K562 (cell line): Measurements from ENCODE around the gene HOXD13. TPM values are rescaled to one million over a fixed set of nuclear protein-coding genes. Genes with fewer than 3 reads are reported as not detected.

Experiments
- ATAC-seq: fragments of 200-7000 bp; cut with Tn5 transposase; 3 replicates; pipeline ENCODE4 v1.9.1; 2020; ENCODE audit warnings: moderate library complexity
- BruUV-seq: library from RNA; stranded (reverse); fragments of 400-500 nt; replicated peaks from 2 replicates; lab custom pipeline; 2021; lab: Mats Ljungman, UMichigan
- CTCF ChIA-PET: fragments of 300-600 bp; formaldehyde crosslinking; extraction: SDS; loops from one replicate; lab custom pipeline; 2021; ENCODE audit warnings: low intra/inter-chr PET ratio; lab: Yijun Ruan, JAX
- POLR2A ChIA-PET: fragments of 300-600, 350-650 bp; sonication (Branson Sonifier 250); formaldehyde crosslinking; extraction: SDS; loops from one replicate; lab custom pipeline; 2021; ENCODE audit warnings: antibody characterized with exemption, inconsistent platforms; lab: Yijun Ruan, JAX
- DNase-seq, 4 experiments: peaks; one replicate each; pipeline versions ENCODE4 v3.0.0 to v3.0.0-alpha.2; 2011 to 2018; ENCODE audit warnings: low spot score in 3 of 4, mixed read lengths in 3 of 4; ENCODE audit errors: extremely low read depth in 1 of 4
- FAIRE-seq: peaks from 2 replicates; lab custom pipeline; 2011; peaks lifted over from hg19 to GRCh38; lab: Jason Lieb, UNC
- H2AFZ ChIP-seq: 2 replicates; pipeline ENCODE4 v1.6.0; 2011; ENCODE audit warnings: low read depth, low read length, control low read depth, inconsistent platforms
- H3K27ac ChIP-seq: fragments of 200-600 bp; 3 replicates; pipeline ENCODE4 v1.8.0; 2011; ENCODE audit warnings: low read depth, mild to moderate bottlenecking, control low read depth, inconsistent platforms, low read length, moderate library complexity, mixed read lengths; ENCODE audit errors: extremely low read depth
- H3K27me3 ChIP-seq, 2 experiments: fragments of 300-600 bp in 1 of 2; 2 replicates in 1 of 2; 3 replicates in 1 of 2; pipeline versions ENCODE4 v1.6.0 to v1.8.0; 2011; ENCODE audit warnings: inconsistent platforms in 2 of 2, low read length in 2 of 2, mild to moderate bottlenecking in 1 of 2, mixed read lengths in 1 of 2, moderate library complexity in 1 of 2; ENCODE audit not compliant: control insufficient read depth in 2 of 2, insufficient read depth in 2 of 2
- H3K36me3 ChIP-seq: fragments of 300-600 bp; 3 replicates; pipeline ENCODE4 v1.8.0; 2011; ENCODE audit warnings: mild to moderate bottlenecking, low read length, inconsistent platforms; ENCODE audit not compliant: control insufficient read depth, insufficient read depth
- H3K4me1 ChIP-seq, 2 experiments: fragments of 200-600 bp in 1 of 2; replicated peaks in 1 of 2; 2 replicates in 1 of 2; 3 replicates in 1 of 2; pipeline versions ENCODE4 v1.5.1 to v1.8.0; 2011; ENCODE audit warnings: inconsistent platforms in 2 of 2, low read length in 2 of 2, mild to moderate bottlenecking in 1 of 2, mixed read lengths in 1 of 2, moderate library complexity in 1 of 2; ENCODE audit not compliant: control insufficient read depth in 2 of 2, insufficient read depth in 2 of 2
- H3K4me2 ChIP-seq: 2 replicates; pipeline ENCODE4 v1.6.1; 2011; ENCODE audit warnings: low read length, control low read depth, inconsistent platforms, mixed read lengths; ENCODE audit not compliant: insufficient read depth
- H3K4me3 ChIP-seq: fragments of 200-600 bp; sonication (generic), shearing (Covaris generic); 2 replicates; pipeline ENCODE4 v1.5.1; 2016; ENCODE audit warnings: control low read depth, inconsistent platforms
- H3K79me2 ChIP-seq: fragments of 200-600 bp; 3 replicates; pipeline ENCODE4 v1.8.0; 2011; ENCODE audit warnings: low read length, inconsistent platforms; ENCODE audit not compliant: control insufficient read depth, insufficient read depth
- H3K9ac ChIP-seq, 2 experiments: 2 replicates each; pipeline versions ENCODE4 v1.6.0 to v1.6.1; 2011; ENCODE audit warnings: low read depth in 2 of 2, low read length in 2 of 2, control low read depth in 1 of 2, inconsistent platforms in 1 of 2, mild to moderate bottlenecking in 1 of 2, mixed read lengths in 1 of 2; ENCODE audit not compliant: insufficient read depth in 1 of 2
- H3K9me1 ChIP-seq: one replicate; pipeline ENCODE4 v1.6.0; 2011; ENCODE audit warnings: inconsistent platforms, mild to moderate bottlenecking, low read length, moderate library complexity; ENCODE audit not compliant: control insufficient read depth, insufficient read depth
- H3K9me3 ChIP-seq: replicated peaks from 2 replicates; pipeline ENCODE4 v1.5.1; 2011; ENCODE audit warnings: low read depth, low read length, inconsistent platforms; ENCODE audit not compliant: control insufficient read depth, insufficient read depth
- H4K20me1 ChIP-seq: replicated peaks from 2 replicates; pipeline ENCODE4 v1.6.1; 2011; ENCODE audit warnings: low read length, inconsistent platforms, mixed read lengths; ENCODE audit not compliant: control insufficient read depth, insufficient read depth
- ELF4 ChIP-seq: fragments of 450-650 bp; formaldehyde crosslinking; IDR thresholded peaks from 2 replicates; pipeline ENCODE4 v1.4.0; 2022; ENCODE audit warnings: missing genetic modification characterization
- KDM5B ChIP-seq: fragments of 200-600 bp; sonication (generic); IDR thresholded peaks from 2 replicates; pipeline ENCODE4 v1.6.1; 2012; ENCODE audit warnings: low read depth, mild to moderate bottlenecking, moderate library complexity, low read length, control low read depth, inconsistent platforms; ENCODE audit not compliant: insufficient replicate concordance
- NCOA6 ChIP-seq: fragments of 450-650 bp; IDR thresholded peaks from 2 replicates; pipeline ENCODE4 v1.6.1; 2017; ENCODE audit warnings: mild to moderate bottlenecking
- TGIF2 ChIP-seq: sonication (generic); formaldehyde crosslinking; IDR thresholded peaks from 2 replicates; pipeline ENCODE4 v1.8.1; 2022; ENCODE audit warnings: mild to moderate bottlenecking, missing genetic modification reagents, moderate library complexity
- ZNF165 ChIP-seq: fragments of 250-450 bp; sonication (Bioruptor Pico); IDR thresholded peaks from 2 replicates; pipeline ENCODE4 v1.4.0; 2020; ENCODE audit warnings: borderline replicate concordance
- ZNF583 ChIP-seq: fragments of 250-450 bp; sonication (Bioruptor Pico); IDR thresholded peaks from 2 replicates; pipeline ENCODE4 v1.4.0; 2020
- ZNF668 ChIP-seq: fragments of 250-450 bp; sonication (Bioruptor Pico); IDR thresholded peaks from 2 replicates; pipeline ENCODE4 v1.8.0; 2022; ENCODE audit warnings: mild to moderate bottlenecking, inconsistent platforms
- WGBS: fragments of 100-300 bp; shearing (Covaris generic); methylation state at CpG from one replicate; pipeline ENCODE4 v1.1.6; 2016; ENCODE audit warnings: low coverage, mixed read lengths; ENCODE audit not compliant: insufficient coverage; ENCODE audit errors: missing lambda C conversion rate; 5-methylcytosine and 5-hydroxymethylcytosine counted together
- in situ Hi-C: fragments of 300-500 bp; cut with MboI; formaldehyde crosslinking; loops from 4 replicates; pipeline ENCODE4 v1.15.0; 2018; ENCODE audit warnings: inconsistent platforms, mixed read lengths
- intact Hi-C: fragments of 100-400 bp; cut with micrococcal nuclease; formaldehyde crosslinking; loops from 2 replicates; pipeline ENCODE4 v1.14.2; 2022
- polyA plus RNA-seq, 8 experiments: library from polyadenylated mRNA; depleted of rRNA in 4 of 8; stranded (reverse) in 5 of 8; unstranded in 3 of 8; fragments of >200 nt; fragmentation: Nextera tagmentation in 2 of 8; fragmentation: Illumina TruSeq in 1 of 8; extraction: Ambion mirVana in 2 of 8; extraction: Trizol in 1 of 8; gene quantifications; 2 replicates each; pipeline versions ENCODE4 v1.2.1 to v1.2.3, GENCODE V29; 2011 to 2014; ENCODE audit warnings: inconsistent platforms in 1 of 8, missing spikeins in 1 of 8
- total RNA-seq, 7 experiments: library from RNA; depleted of rRNA in 6 of 7; stranded (reverse); fragments of >200 nt in 6 of 7; fragmentation: Illumina TruSeq in 2 of 7; extraction: Trizol in 2 of 7; gene quantifications; 2 replicates each; pipeline versions ENCODE4 v1.2.1 to v1.2.3, GENCODE V29; 2011 to 2021; ENCODE audit warnings: low replicate concordance in 1 of 7
- TF ChIP-seq, protein P1 (sequence below), 2 experiments: fragments of 450-650 bp; IDR thresholded peaks; 2 replicates each; pipeline ENCODE4 v1.6.1; 2016; ENCODE audit warnings: mild to moderate bottlenecking in 2 of 2, borderline replicate concordance in 1 of 2, low read depth in 1 of 2, moderate library complexity in 1 of 2
- TF ChIP-seq, protein P2 (sequence below): sonication (generic); formaldehyde crosslinking; IDR thresholded peaks from 2 replicates; pipeline ENCODE4 v1.8.0; 2022; ENCODE audit warnings: mild to moderate bottlenecking, low read depth, missing genetic modification reagents
- TF ChIP-seq, protein P3 (sequence below): fragments of 450-650 bp; formaldehyde crosslinking; IDR thresholded peaks from 2 replicates; pipeline ENCODE4 v1.4.0; 2022; ENCODE audit warnings: mild to moderate bottlenecking, moderate library complexity

Gene HOXD13
- total and polyA plus RNA-seq, 9 of the 15 experiments (the other 6 are each of a cell fraction or from before 2014, with no cell fraction given): 0.03 to 0.04 TPM; not detected in 7

DNA sequence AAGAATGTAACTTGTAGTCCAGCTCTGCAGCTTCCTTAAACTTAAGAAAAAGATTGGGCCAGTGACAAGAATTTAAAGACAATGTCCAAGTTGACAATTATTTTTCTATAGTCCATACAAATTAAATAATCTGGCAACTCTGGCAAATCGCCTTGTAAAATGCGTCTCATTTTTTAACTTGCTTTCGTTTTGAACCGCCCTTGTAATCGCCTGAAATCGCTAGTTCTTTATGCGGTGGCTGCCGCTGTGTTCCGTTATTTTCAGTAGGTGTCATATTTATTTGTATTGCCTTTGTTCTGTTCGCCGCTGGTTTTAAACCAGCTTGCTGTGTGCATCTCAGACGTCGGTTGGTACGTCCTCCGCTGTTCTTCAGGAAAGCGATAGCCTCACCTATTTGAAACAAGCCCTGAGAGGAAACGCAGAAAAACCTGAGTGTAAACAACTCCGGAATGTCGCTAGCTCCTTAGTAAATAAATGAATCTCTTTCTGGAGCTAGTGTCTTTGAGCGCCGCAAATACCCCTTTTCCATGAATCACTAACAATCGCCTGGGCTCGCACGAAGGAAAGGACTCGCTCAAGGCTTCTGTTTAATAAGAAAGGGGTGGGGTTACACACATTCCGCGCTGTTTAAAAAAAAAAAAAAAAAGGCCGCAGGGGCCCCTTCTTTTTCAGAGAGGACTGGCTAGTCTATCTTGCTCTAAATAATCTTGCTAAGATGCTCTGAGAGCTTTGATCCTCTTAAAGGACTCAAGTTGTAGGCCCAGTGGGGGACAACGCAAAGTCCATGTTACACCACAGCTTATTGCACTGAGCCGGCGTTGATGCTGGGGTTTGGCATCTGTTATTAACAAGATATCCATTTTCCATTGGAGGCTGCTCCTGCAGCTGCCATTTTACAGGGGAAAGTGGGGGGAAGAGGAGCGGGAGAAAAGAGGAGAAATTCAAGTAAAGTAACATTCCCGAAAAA, 40.0 kb downstream of the HOXD13 start:
- Histone ChIP-seq H3K4me2 (no peak overlapping the region), H4K20me1 (0 out of 2 replicates have a peak, but pooled peaks cover 4% of the 10 kb centered on the region), H3K9me1 (no peaks in the 10 kb centered on the region), H3K27ac (no peak overlapping the region), H3K27me3 (peaks cover 54 to 78% of the 10 kb centered on the region in 2 experiments), H3K36me3 (no peaks in the 10 kb centered on the region), H3K4me3 (no peak overlapping the region), H3K79me2 (no peaks in the 10 kb centered on the region), H3K9ac (no peak overlapping the region), H3K9me3 (no peaks in the 10 kb centered on the region), H2AFZ (no peak overlapping the region), H3K4me1 (peaks cover 0 to 27% of the 10 kb centered on the region in 2 experiments; a peak in 2 of 5 replicates)
- BruUV-seq: no TSS peak
- ChIA-PET POLR2A (interaction anchor here (0.6 to 2.3 kb wide), 6 partner anchors 8 to 522 kb away, joined by 3 to 5 read pairs (median 3); no protein-coding TSS in a partner anchor), CTCF (no interaction called here)
- intact Hi-C loops (no loop called here), in situ Hi-C loops (loop anchor here (25.0 kb wide), 2 partner anchors 680 to 1630 kb away; no protein-coding TSS in a partner anchor)
- FAIRE-seq (no peak), DNase-seq (peak in 1 of 4 experiments; percentile 19), ATAC-seq (no peak)
- WGBS: 15% methylated on average over 31 of the region's 33 CpGs
- TF ChIP-seq, protein P1, sequence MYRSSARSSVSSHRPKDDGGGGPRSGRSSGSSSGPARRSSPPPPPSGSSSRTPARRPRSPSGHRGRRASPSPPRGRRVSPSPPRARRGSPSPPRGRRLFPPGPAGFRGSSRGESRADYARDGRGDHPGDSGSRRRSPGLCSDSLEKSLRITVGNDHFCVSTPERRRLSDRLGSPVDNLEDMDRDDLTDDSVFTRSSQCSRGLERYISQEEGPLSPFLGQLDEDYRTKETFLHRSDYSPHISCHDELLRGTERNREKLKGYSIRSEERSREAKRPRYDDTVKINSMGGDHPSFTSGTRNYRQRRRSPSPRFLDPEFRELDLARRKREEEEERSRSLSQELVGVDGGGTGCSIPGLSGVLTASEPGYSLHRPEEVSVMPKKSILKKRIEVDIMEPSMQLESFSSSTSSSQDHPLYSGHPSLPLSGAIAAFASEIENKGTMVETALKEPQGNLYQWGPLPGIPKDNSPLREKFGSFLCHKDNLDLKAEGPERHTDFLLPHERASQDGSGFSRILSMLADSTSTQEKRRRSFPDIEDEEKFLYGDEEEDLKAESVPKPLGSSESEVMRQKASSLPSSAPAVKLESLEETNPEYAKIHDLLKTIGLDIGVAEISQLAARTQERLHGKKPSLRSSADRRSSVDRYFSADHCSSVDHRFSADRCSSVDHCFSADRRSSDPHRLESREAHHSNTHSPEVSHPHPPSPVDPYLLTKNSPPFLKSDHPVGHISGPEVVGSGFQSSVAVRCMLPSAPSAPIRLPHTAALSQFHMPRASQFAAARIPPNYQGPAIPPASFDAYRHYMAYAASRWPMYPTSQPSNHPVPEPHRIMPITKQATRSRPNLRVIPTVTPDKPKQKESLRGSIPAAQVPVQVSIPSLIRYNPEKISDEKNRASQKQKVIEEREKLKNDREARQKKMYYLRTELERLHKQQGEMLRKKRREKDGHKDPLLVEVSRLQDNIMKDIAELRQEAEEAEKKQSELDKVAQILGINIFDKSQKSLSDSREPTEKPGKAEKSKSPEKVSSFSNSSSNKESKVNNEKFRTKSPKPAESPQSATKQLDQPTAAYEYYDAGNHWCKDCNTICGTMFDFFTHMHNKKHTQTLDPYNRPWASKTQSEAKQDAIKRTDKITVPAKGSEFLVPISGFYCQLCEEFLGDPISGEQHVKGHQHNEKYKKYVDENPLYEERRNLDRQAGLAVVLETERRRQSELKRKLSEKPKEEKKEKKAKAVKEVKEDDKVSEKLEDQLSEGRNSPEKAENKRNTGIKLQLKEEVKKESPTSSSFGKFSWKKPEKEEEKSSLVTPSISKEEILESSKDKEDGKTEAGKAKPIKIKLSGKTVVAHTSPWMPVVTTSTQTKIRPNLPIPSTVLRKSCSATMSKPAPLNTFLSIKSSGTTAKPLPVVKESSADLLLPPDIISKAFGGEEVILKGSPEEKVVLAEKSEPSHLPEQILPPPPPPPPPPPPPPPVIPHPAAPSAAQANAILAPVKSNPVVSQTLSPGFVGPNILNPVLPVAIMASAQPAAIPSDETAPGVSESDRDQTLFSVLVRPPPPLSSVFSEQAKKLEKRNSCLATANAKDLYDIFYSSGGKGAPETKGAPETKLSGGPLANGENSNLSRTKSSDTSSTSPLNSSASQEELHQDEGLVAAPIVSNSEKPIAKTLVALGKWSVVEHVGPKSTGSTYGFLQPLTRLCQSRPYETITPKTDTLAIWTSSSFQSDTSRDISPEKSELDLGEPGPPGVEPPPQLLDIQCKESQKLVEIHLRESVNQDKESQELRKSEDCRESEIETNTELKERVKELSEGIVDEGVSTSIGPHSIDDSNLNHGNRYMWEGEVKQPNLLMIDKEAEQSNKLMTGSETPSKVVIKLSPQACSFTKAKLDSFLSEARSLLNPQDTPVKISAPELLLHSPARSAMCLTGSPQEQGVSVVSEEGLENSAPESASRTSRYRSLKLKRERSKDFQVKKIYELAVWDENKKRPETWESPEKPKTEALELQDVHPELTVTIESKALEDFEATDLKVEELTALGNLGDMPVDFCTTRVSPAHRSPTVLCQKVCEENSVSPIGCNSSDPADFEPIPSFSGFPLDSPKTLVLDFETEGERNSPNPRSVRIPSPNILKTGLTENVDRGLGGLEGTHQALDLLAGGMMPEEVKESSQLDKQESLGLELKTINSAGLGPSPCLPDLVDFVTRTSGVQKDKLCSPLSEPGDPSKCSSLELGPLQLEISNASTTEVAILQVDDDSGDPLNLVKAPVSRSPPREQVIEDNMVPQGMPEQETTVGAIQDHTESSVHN (IDR thresholded peaks at IDR 0.05; ENCODE audit: borderline replicate concordance in 1 of 2, low read depth in 1 of 2): 0 out of 4 replicates have a peak, but pooled peaks of 1 of the 2 experiments have one; percentile 39
- TF ChIP-seq TGIF2 (CRISPR knock-in tag) (no peak), KDM5B (no peak), ELF4 (CRISPR knock-in tag) (no peak), ZNF668 (CRISPR knock-in tag) (no peak), NCOA6 (no peak), ZNF583 (no peak), ZNF165 (no peak)
- TF ChIP-seq, protein P2, sequence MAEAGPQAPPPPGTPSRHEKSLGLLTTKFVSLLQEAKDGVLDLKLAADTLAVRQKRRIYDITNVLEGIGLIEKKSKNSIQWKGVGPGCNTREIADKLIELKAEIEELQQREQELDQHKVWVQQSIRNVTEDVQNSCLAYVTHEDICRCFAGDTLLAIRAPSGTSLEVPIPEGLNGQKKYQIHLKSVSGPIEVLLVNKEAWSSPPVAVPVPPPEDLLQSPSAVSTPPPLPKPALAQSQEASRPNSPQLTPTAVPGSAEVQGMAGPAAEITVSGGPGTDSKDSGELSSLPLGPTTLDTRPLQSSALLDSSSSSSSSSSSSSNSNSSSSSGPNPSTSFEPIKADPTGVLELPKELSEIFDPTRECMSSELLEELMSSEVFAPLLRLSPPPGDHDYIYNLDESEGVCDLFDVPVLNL (CRISPR knock-in tag): no peak
- TF ChIP-seq, protein P3, sequence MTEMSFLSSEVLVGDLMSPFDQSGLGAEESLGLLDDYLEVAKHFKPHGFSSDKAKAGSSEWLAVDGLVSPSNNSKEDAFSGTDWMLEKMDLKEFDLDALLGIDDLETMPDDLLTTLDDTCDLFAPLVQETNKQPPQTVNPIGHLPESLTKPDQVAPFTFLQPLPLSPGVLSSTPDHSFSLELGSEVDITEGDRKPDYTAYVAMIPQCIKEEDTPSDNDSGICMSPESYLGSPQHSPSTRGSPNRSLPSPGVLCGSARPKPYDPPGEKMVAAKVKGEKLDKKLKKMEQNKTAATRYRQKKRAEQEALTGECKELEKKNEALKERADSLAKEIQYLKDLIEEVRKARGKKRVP (CRISPR knock-in tag): no peak
